Gastrocnemius medialis (tissue), 4 donors: ENCODE data around the gene ACTN4. TPM values are rescaled to one million over a fixed set of nuclear protein-coding genes. Genes with fewer than 3 reads are reported as not detected.

Source experiments
- ATAC-seq, 2 donors: fragments of 150-250 bp; one replicate each; pipeline ENCODE4 v1.9.1; 2016
- DNase-seq, 2 donors: peaks; one replicate each; pipeline ENCODE4 v3.0.0-alpha.2; 2019
- H3K27ac ChIP-seq, 4 donors: fragments of 200-600 bp; sonication (generic); 1 replicate in 1 of 4; 2 replicates in 3 of 4; pipeline ENCODE4 v1.5.1; 2016 to 2018; ENCODE audit warnings: mild to moderate bottlenecking in 2 of 4, moderate library complexity in 1 of 4
- H3K27me3 ChIP-seq, 3 donors: fragments of 200-600 bp; sonication (generic) in 2 of 3; 1 replicate in 1 of 3; 2 replicates in 2 of 3; pipeline versions ENCODE4 v1.5.1 to v1.6.0; 2016 to 2019; ENCODE audit warnings: mild to moderate bottlenecking in 1 of 3, moderate library complexity in 1 of 3
- H3K36me3 ChIP-seq, 2 donors: fragments of 200-600 bp; sonication (generic) in 1 of 2; one replicate each; pipeline ENCODE4 v1.5.1; 2017 to 2018
- H3K4me1 ChIP-seq, 2 donors: fragments of 200-600 bp; sonication (generic) in 1 of 2; one replicate each; pipeline ENCODE4 v1.5.1; 2016 to 2017; ENCODE audit warnings: mild to moderate bottlenecking in 2 of 2
- H3K4me3 ChIP-seq, 4 donors: fragments of 200-600 bp; sonication (generic) in 3 of 4; 1 replicate in 1 of 4; 2 replicates in 3 of 4; pipeline ENCODE4 v1.5.1; 2016 to 2019; ENCODE audit warnings: mild to moderate bottlenecking in 2 of 4
- H3K9me3 ChIP-seq, 3 donors: fragments of 200-600 bp; sonication (generic) in 2 of 3; 1 replicate in 1 of 3; 2 replicates in 2 of 3; pipeline ENCODE4 v1.5.1; 2016 to 2019
- POLR2A ChIP-seq, 2 donors: fragments of 450-650 bp; IDR thresholded peaks; one replicate each; pipeline ENCODE4 v1.6.1; 2017; ENCODE audit warnings: antibody characterized with exemption in 2 of 2, mild to moderate bottlenecking in 2 of 2, moderate library complexity in 2 of 2
- in situ Hi-C, 4 donors: fragments of 200-750 bp; cut with MboI; loops; one replicate each; pipeline versions ENCODE4 v1.15.0 to v1.8.0; 2017; ENCODE audit warnings: low sequenced_read_pairs in 4 of 4
- intact Hi-C: fragments of 100-400 bp; cut with DNase I; formaldehyde crosslinking; loops from one replicate; pipeline ENCODE4 v1.15.1; 2023; ENCODE audit warnings: low total_unique reads
- total RNA-seq, 4 donors: library from RNA; depleted of rRNA; stranded (reverse); fragments of >200 nt; gene quantifications; one replicate each; pipeline versions ENCODE4 v1.1.0 to v1.2.3, GENCODE V29; 2016
- TF ChIP-seq, protein P1 (sequence below), 5 experiments: fragments of 450-650 bp in 3 of 5; fragments of 200-600 bp in 2 of 5; sonication (generic) in 2 of 5; IDR thresholded peaks in 4 of 5; conservative IDR thresholded peaks in 1 of 5; 1 replicate in 4 of 5; 2 replicates in 1 of 5; pipeline ENCODE4 v1.5.1; 2016 to 2019; ENCODE audit warnings: antibody characterized with exemption in 5 of 5, mild to moderate bottlenecking in 3 of 5, moderate library complexity in 3 of 5

Gene ACTN4
- total RNA-seq, 4 donors from 2014 or later, result 32.0 to 85.3 (median 63.9) TPM

DNA sequence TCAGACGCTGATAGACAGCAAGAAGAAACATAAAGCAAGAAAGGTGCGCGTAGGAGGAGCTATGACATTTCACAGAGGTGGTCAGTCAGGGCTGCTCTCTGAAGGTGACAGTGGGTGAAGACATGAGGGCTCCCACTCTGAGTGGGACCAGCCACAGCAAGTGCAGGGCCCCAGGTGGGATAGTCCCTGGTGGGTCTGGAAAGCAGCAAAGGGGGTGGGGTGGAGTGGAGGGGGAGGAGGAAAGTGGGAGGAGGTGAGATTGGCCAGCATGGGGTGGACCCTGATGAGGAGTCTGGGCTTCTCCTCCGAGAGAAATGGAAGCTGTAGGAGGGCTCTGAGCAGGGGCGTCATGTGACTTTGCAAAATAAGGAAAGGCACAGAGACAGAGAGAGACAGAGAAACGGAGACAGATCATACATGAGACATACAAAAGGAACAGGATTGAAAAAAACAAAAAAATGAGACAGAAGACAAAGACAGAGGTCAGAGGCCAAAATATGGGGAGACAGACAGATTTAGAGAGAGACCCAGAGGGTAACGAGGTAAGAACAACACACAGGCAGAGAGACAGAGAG lies 32.4 kb upstream of the ACTN4 start:
- Histone ChIP-seq H3K4me3 (no peak overlapping the region), H3K9me3 (no peaks in the 10 kb centered on the region), H3K4me1 (peaks cover 14 to 15% of the 10 kb centered on the region in 2 donors), H3K27ac (no peak overlapping the region), H3K27me3 (no peaks in the 10 kb centered on the region), H3K36me3 (peaks cover 0 to 1% of the 10 kb centered on the region in 2 donors)
- in situ Hi-C loops, result no loop called here
- ATAC-seq (no peak), DNase-seq (no peak)
- TF ChIP-seq, protein P1, sequence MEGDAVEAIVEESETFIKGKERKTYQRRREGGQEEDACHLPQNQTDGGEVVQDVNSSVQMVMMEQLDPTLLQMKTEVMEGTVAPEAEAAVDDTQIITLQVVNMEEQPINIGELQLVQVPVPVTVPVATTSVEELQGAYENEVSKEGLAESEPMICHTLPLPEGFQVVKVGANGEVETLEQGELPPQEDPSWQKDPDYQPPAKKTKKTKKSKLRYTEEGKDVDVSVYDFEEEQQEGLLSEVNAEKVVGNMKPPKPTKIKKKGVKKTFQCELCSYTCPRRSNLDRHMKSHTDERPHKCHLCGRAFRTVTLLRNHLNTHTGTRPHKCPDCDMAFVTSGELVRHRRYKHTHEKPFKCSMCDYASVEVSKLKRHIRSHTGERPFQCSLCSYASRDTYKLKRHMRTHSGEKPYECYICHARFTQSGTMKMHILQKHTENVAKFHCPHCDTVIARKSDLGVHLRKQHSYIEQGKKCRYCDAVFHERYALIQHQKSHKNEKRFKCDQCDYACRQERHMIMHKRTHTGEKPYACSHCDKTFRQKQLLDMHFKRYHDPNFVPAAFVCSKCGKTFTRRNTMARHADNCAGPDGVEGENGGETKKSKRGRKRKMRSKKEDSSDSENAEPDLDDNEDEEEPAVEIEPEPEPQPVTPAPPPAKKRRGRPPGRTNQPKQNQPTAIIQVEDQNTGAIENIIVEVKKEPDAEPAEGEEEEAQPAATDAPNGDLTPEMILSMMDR (IDR thresholded peaks at IDR 0.05 in 4 of 5, conservative IDR thresholded peaks at IDR 0.05 in 1 of 5), result no peak
- no peak for TF ChIP-seq POLR2A (IDR thresholded peaks at IDR 0.05)
- intact Hi-C loops, result loop anchor here (5.0 kb wide), 1 partner anchor 213 kb away; the partner anchor contains the start of gene FAM98C

DNA sequence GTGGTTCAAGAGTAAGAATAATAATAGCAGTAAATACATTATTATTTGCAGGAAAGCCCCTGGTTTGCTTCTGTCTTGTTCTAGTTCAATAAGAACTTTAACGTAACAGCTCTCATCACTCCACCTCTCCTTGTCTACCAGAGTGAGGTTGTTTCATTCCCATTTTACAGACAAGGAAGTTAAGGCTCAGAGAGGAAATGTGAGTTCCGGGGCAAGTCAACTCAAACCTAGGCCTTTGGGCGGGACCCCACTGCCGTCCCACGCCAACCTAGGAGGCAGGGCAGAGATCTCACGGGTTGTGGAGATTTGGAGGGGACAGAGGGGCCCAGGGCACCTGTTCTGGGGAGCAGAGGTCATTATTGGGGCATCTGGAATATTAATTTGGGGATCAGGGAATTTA lies 31.2 kb upstream of the ACTN4 start:
- Histone ChIP-seq H3K4me3 (no peak overlapping the region), H3K9me3 (no peaks in the 10 kb centered on the region), H3K27me3 (no peaks in the 10 kb centered on the region), H3K36me3 (peaks cover 0 to 13% of the 10 kb centered on the region in 2 donors), H3K4me1 (peaks cover 18% of the 10 kb centered on the region in 2 donors), H3K27ac (no peak overlapping the region)
- ATAC-seq (no peak), DNase-seq (no peak)
- intact Hi-C loops (loop anchor here (5.0 kb wide), 1 partner anchor 214 kb away; the partner anchor contains the start of gene FAM98C), in situ Hi-C loops (no loop called here)
- TF ChIP-seq, protein P1 (IDR thresholded peaks at IDR 0.05 in 4 of 5, conservative IDR thresholded peaks at IDR 0.05 in 1 of 5), result no peak
- TF ChIP-seq POLR2A (IDR thresholded peaks at IDR 0.05), result no peak

GRCh38 chr19:38617283-38617763 lies 30.1 kb upstream of the ACTN4 start:
- peaks cover 18% of the 10 kb centered on the region in 2 donors for H3K4me1 ChIP-seq
- no peak for DNase-seq
- no peaks in the 10 kb centered on the region for H3K9me3 ChIP-seq
- H3K27me3 ChIP-seq, result no peaks in the 10 kb centered on the region
- peaks cover 0 to 24% of the 10 kb centered on the region in 2 donors for H3K36me3 ChIP-seq
- TF ChIP-seq, protein P1 (IDR thresholded peaks at IDR 0.05 in 4 of 5, conservative IDR thresholded peaks at IDR 0.05 in 1 of 5), result no peak
- TF ChIP-seq POLR2A (IDR thresholded peaks at IDR 0.05), result no peak
- no peak overlapping the region for H3K27ac ChIP-seq
- ATAC-seq, result no peak
- peak overlapping the region in 1 of 4 donors; percentile 93 for H3K4me3 ChIP-seq
- in situ Hi-C loops (no loop called here), intact Hi-C loops (loop anchor here (5.0 kb wide), 1 partner anchor 215 kb away; the partner anchor contains the start of gene FAM98C)

DNA sequence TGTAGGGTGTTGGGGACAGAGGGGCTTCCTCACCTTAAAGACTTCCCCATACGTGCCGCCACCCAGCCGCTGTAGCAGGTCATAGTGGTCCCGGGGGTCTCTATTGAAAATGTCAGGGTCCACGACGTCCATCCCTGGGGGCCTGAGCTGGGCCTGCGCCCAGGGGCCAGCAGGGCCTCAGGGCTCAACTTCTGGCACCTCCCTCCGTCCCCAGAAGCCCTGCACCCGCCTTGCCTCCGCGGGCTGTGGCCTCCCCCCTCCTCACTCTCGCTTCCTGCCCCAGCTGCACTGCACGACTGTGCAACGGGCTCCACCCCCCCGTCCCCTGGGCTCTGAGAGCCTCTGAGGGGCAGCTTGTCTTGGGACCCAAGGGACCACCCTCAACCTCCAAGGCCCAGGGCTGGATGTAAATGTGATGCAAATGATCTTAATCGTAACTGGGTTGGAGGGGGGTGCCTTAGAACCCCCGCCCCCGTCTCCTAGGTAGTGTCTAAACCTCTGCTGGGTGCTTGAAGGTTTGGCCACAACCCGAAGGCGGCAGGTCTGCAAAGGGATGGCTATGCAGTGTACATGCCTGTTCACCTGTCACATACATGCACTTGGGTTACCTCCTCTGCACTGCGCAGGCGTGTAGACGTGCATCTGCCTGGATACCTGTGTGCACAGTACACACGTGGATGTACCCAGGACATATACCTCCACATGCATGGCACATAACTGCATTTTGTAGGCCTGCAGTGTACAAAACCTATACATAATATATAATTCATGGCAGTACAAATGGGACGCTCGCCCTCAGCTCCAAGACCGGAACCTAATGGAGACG lies 29.5 kb upstream of the ACTN4 start, which contains the start of gene MAP4K1:
Gene MAP4K1 (minus strand): TSS at position 190 of the 826 bp plus-strand sequence. CDS start 58 bp downstream, at position 132.
- intact Hi-C loops, result loop anchor here (5.0 kb wide), 1 partner anchor 216 kb away; the partner anchor contains the start of gene FAM98C
- no peak for TF ChIP-seq POLR2A (IDR thresholded peaks at IDR 0.05)
- TF ChIP-seq, protein P1 (IDR thresholded peaks at IDR 0.05 in 4 of 5, conservative IDR thresholded peaks at IDR 0.05 in 1 of 5), result no peak
- H3K9me3 ChIP-seq, result no peaks in the 10 kb centered on the region
- peak within 1 kb of the TSS; percentile 57 to 95 (median 92) for H3K4me3 ChIP-seq
- DNase-seq (no peak), ATAC-seq (peak; percentile 2 to 3)
- peaks cover 0 to 28% of the 10 kb centered on the region in 2 donors for H3K36me3 ChIP-seq
- peak within 1 kb of the TSS; percentile 75 to 96 (median 88) for H3K27ac ChIP-seq
- H3K4me1 ChIP-seq, result peaks cover 18% of the 10 kb centered on the region in 2 donors
- no peaks in the 10 kb centered on the region for H3K27me3 ChIP-seq
- in situ Hi-C loops, result no loop called here
